Liver (tissue), 9 donors: Measurements from ENCODE around the gene IRS1. TPM values are rescaled to one million over a fixed set of nuclear protein-coding genes. Genes with fewer than 3 reads are reported as not detected.

Experiments
- DNase-seq: peaks from one replicate; pipeline ENCODE4 v3.0.0-alpha.2; 2017; ENCODE audit warnings: low spot score
- H3K27ac ChIP-seq, 2 donors: one replicate each; pipeline ENCODE4 v1.7.0; 2013; ENCODE audit warnings: inconsistent platforms in 2 of 2, low read length in 2 of 2, control low read depth in 1 of 2, low read depth in 1 of 2, mild to moderate bottlenecking in 1 of 2
- H3K27me3 ChIP-seq, 4 donors: one replicate each; pipeline versions ENCODE4 v1.6.1 to v1.7.0; 2013; ENCODE audit warnings: low read length in 3 of 4, inconsistent platforms in 1 of 4, mild to moderate bottlenecking in 1 of 4, moderate library complexity in 1 of 4; ENCODE audit not compliant: control insufficient read depth in 4 of 4, insufficient read depth in 4 of 4
- H3K36me3 ChIP-seq, 4 donors: one replicate each; pipeline versions ENCODE4 v1.6.1 to v1.7.0; 2013; ENCODE audit warnings: low read length in 3 of 4, mild to moderate bottlenecking in 3 of 4, low read depth in 1 of 4, moderate library complexity in 1 of 4; ENCODE audit not compliant: control insufficient read depth in 4 of 4, insufficient read depth in 3 of 4
- H3K4me1 ChIP-seq, 4 donors: one replicate each; pipeline versions ENCODE4 v1.6.1 to v1.7.0; 2013; ENCODE audit warnings: low read length in 3 of 4, mild to moderate bottlenecking in 3 of 4, moderate library complexity in 1 of 4; ENCODE audit not compliant: control insufficient read depth in 4 of 4, insufficient read depth in 4 of 4
- H3K4me3 ChIP-seq, 3 donors: one replicate each; pipeline versions ENCODE4 v1.6.1 to v1.7.0; 2013; ENCODE audit warnings: low read length in 3 of 3, control low read depth in 1 of 3, low read depth in 1 of 3, mild to moderate bottlenecking in 1 of 3
- H3K9ac ChIP-seq, 2 donors: one replicate each; pipeline ENCODE4 v1.7.0; 2013; ENCODE audit warnings: low read length in 2 of 2, mild to moderate bottlenecking in 2 of 2, moderate library complexity in 2 of 2, control low read depth in 1 of 2, low read depth in 1 of 2
- H3K9me3 ChIP-seq, 4 donors: one replicate each; pipeline versions ENCODE4 v1.6.1 to v1.7.0; 2013; ENCODE audit warnings: low read length in 3 of 4; ENCODE audit not compliant: control insufficient read depth in 4 of 4
- ATF3 ChIP-seq: IDR thresholded peaks from 2 replicates; pipeline ENCODE4 v1.6.1; 2016; ENCODE audit warnings: antibody characterized with exemption
- EGR1 ChIP-seq, 2 donors: IDR thresholded peaks; 2 replicates each; pipeline ENCODE4 v1.6.1; 2016 to 2018; ENCODE audit warnings: antibody characterized with exemption in 2 of 2, low read depth in 2 of 2
- FOXA1 ChIP-seq: IDR thresholded peaks from 2 replicates; pipeline ENCODE4 v1.6.1; 2016; ENCODE audit warnings: antibody characterized with exemption
- FOXA2 ChIP-seq: IDR thresholded peaks from 2 replicates; pipeline ENCODE4 v1.6.1; 2016; ENCODE audit warnings: antibody characterized with exemption
- GABPA ChIP-seq, 2 donors: IDR thresholded peaks in 1 of 2; conservative IDR thresholded peaks in 1 of 2; 2 replicates each; pipeline ENCODE4 v1.6.1; 2016; ENCODE audit warnings: antibody characterized with exemption in 2 of 2, mild to moderate bottlenecking in 1 of 2, moderate library complexity in 1 of 2
- HNF4A ChIP-seq, 2 donors: conservative IDR thresholded peaks; 2 replicates each; pipeline ENCODE4 v1.6.1; 2016; ENCODE audit warnings: antibody characterized with exemption in 2 of 2, mild to moderate bottlenecking in 2 of 2
- HNF4G ChIP-seq: IDR thresholded peaks from 2 replicates; pipeline ENCODE4 v1.6.1; 2016; ENCODE audit warnings: antibody characterized with exemption
- JUND ChIP-seq, 2 donors: IDR thresholded peaks; 2 replicates each; pipeline ENCODE4 v1.6.1; 2016; ENCODE audit warnings: antibody characterized with exemption in 2 of 2
- NR2F2 ChIP-seq: IDR thresholded peaks from 2 replicates; pipeline ENCODE4 v1.6.1; 2016; ENCODE audit warnings: antibody characterized with exemption
- RAD21 ChIP-seq, 2 donors: IDR thresholded peaks; 2 replicates each; pipeline ENCODE4 v1.6.1; 2016; ENCODE audit warnings: antibody characterized with exemption in 2 of 2, mild to moderate bottlenecking in 2 of 2
- RXRA ChIP-seq, 2 donors: IDR thresholded peaks; 2 replicates each; pipeline ENCODE4 v1.6.1; 2017 to 2018; ENCODE audit warnings: antibody characterized with exemption in 2 of 2, mild to moderate bottlenecking in 1 of 2
- SP1 ChIP-seq: IDR thresholded peaks from 2 replicates; pipeline ENCODE4 v1.6.1; 2018; ENCODE audit warnings: antibody characterized with exemption, mild to moderate bottlenecking
- TAF1 ChIP-seq: conservative IDR thresholded peaks from 2 replicates; pipeline ENCODE4 v1.6.1; 2016; ENCODE audit warnings: antibody characterized with exemption, mild to moderate bottlenecking
- YY1 ChIP-seq: IDR thresholded peaks from 2 replicates; pipeline ENCODE4 v1.6.1; 2016; ENCODE audit warnings: antibody characterized with exemption, mild to moderate bottlenecking
- ZBTB33 ChIP-seq: IDR thresholded peaks from 2 replicates; pipeline ENCODE4 v1.6.1; 2016; ENCODE audit warnings: antibody characterized with exemption
- WGBS: extraction: QIAGEN DNeasy Blood & Tissue Kit; methylation state at CpG from one replicate; pipeline ENCODE4 v1.1.7; 2013; 5-methylcytosine and 5-hydroxymethylcytosine counted together
- polyA plus RNA-seq, 2 donors: library from polyadenylated mRNA; stranded (reverse) in 1 of 2; unstranded in 1 of 2; fragments of 200-250 nt in 1 of 2; fragments of >200 nt in 1 of 2; fragmentation: Nextera tagmentation in 1 of 2; extraction: Ambion mirVana in 1 of 2; gene quantifications; one replicate each; pipeline versions ENCODE4 v1.2.1 to v1.2.3, GENCODE V29; 2013 to 2015
- total RNA-seq, 2 donors: library from RNA; depleted of rRNA; stranded (reverse); fragments of >200 nt; gene quantifications; one replicate each; pipeline ENCODE4 v1.2.3, GENCODE V29; 2014
- TF ChIP-seq, protein P1 (sequence below): fragments of 150-350 bp; IDR thresholded peaks from 2 replicates; pipeline ENCODE4 v1.5.1; 2017; ENCODE audit warnings: improper control_type of control experiment, low read depth, low read length; ENCODE audit not compliant: missing input control
- TF ChIP-seq, protein P2 (sequence below): IDR thresholded peaks from 2 replicates; pipeline ENCODE4 v1.6.1; 2016; ENCODE audit warnings: antibody characterized with exemption
- TF ChIP-seq, protein P3 (sequence below): IDR thresholded peaks from 2 replicates; pipeline ENCODE4 v1.6.1; 2016; ENCODE audit warnings: antibody characterized with exemption, mild to moderate bottlenecking
- donor health status: healthy.
- donor health status: healthy.
- donor health status: healthy.
- donor health status: healthy.
- donor health status: healthy.

Gene IRS1
- total and polyA plus RNA-seq, 4 donors, result 7.4 to 11.6 (median 8.6) TPM

GRCh38 chr2:226790431-226790830 lies 9.2 kb downstream of the IRS1 start:
- H3K4me1 ChIP-seq, result peaks cover 2 to 49% (median 29%) of the 10 kb centered on the region in 4 donors
- WGBS, result 52% methylated on average over 2 of the region's 2 CpGs
- no peak for DNase-seq

GRCh38 chr2:226790011-226790410 lies 9.6 kb downstream of the IRS1 start:
- Histone ChIP-seq H3K9ac (no peak overlapping the region), H3K27ac (peak overlapping the region; percentile 50 to 99), H3K36me3 (peaks cover 0 to 4% (median 0%) of the 10 kb centered on the region in 4 donors), H3K4me1 (peaks cover 2 to 45% (median 27%) of the 10 kb centered on the region in 4 donors), H3K4me3 (no peak overlapping the region), H3K27me3 (no peaks in the 10 kb centered on the region), H3K9me3 (no peaks in the 10 kb centered on the region)
- WGBS, result 87% methylated on average over 1 of the region's 1 CpG
- no peak for DNase-seq
- TF ChIP-seq YY1 (peak; percentile 28), GABPA (IDR thresholded peaks at IDR 0.05 in 1 of 2, conservative IDR thresholded peaks at IDR 0.05 in 1 of 2) (peak in 1 of 2 donors; percentile 8), ZBTB33 (no peak), RAD21 (IDR thresholded peaks at IDR 0.05) (peak; percentile 28 to 46), FOXA2 (no peak), NR2F2 (peak; percentile 54), EGR1 (IDR thresholded peaks at IDR 0.05; ENCODE audit: low read depth in 2 of 2) (no peak), TAF1 (no peak), SP1 (peak; percentile 65), JUND (IDR thresholded peaks at IDR 0.05) (peak; percentile 47 to 73), HNF4A (conservative IDR thresholded peaks at IDR 0.05) (peak; percentile 71 to 76), FOXA1 (no peak), RXRA (IDR thresholded peaks at IDR 0.05) (peak in 1 of 2 donors; percentile 57), HNF4G (no peak), ATF3 (no peak)
- TF ChIP-seq, protein P1, sequence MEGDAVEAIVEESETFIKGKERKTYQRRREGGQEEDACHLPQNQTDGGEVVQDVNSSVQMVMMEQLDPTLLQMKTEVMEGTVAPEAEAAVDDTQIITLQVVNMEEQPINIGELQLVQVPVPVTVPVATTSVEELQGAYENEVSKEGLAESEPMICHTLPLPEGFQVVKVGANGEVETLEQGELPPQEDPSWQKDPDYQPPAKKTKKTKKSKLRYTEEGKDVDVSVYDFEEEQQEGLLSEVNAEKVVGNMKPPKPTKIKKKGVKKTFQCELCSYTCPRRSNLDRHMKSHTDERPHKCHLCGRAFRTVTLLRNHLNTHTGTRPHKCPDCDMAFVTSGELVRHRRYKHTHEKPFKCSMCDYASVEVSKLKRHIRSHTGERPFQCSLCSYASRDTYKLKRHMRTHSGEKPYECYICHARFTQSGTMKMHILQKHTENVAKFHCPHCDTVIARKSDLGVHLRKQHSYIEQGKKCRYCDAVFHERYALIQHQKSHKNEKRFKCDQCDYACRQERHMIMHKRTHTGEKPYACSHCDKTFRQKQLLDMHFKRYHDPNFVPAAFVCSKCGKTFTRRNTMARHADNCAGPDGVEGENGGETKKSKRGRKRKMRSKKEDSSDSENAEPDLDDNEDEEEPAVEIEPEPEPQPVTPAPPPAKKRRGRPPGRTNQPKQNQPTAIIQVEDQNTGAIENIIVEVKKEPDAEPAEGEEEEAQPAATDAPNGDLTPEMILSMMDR, result no peak
- TF ChIP-seq, protein P2, sequence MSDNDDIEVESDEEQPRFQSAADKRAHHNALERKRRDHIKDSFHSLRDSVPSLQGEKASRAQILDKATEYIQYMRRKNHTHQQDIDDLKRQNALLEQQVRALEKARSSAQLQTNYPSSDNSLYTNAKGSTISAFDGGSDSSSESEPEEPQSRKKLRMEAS, result no peak
- TF ChIP-seq, protein P3, sequence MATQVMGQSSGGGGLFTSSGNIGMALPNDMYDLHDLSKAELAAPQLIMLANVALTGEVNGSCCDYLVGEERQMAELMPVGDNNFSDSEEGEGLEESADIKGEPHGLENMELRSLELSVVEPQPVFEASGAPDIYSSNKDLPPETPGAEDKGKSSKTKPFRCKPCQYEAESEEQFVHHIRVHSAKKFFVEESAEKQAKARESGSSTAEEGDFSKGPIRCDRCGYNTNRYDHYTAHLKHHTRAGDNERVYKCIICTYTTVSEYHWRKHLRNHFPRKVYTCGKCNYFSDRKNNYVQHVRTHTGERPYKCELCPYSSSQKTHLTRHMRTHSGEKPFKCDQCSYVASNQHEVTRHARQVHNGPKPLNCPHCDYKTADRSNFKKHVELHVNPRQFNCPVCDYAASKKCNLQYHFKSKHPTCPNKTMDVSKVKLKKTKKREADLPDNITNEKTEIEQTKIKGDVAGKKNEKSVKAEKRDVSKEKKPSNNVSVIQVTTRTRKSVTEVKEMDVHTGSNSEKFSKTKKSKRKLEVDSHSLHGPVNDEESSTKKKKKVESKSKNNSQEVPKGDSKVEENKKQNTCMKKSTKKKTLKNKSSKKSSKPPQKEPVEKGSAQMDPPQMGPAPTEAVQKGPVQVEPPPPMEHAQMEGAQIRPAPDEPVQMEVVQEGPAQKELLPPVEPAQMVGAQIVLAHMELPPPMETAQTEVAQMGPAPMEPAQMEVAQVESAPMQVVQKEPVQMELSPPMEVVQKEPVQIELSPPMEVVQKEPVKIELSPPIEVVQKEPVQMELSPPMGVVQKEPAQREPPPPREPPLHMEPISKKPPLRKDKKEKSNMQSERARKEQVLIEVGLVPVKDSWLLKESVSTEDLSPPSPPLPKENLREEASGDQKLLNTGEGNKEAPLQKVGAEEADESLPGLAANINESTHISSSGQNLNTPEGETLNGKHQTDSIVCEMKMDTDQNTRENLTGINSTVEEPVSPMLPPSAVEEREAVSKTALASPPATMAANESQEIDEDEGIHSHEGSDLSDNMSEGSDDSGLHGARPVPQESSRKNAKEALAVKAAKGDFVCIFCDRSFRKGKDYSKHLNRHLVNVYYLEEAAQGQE, result peak; percentile 20

More at GRCh38 chr2:226790431-226790830, 9.2 kb downstream of the IRS1 start:
- TF ChIP-seq RXRA (IDR thresholded peaks at IDR 0.05) (no peak), HNF4A (conservative IDR thresholded peaks at IDR 0.05) (peak; percentile 2 to 7), RAD21 (IDR thresholded peaks at IDR 0.05) (peak in 1 of 2 donors; percentile 3)
- Histone ChIP-seq H3K27me3 (no peaks in the 10 kb centered on the region), H3K9ac (peak overlapping the region in 1 of 2 donors; percentile 78), H3K36me3 (peaks cover 0 to 4% (median 0%) of the 10 kb centered on the region in 4 donors), H3K4me3 (peak overlapping the region in 1 of 3 donors; percentile 59), H3K27ac (peak overlapping the region; percentile 95 to 99), H3K9me3 (no peaks in the 10 kb centered on the region)
